CD4-positive, alpha-beta T cell treated with Interleukin-4 for 1 hour (primary cell): ENCODE data around the gene SHCBP1.
A peak's percentile ranks its signal among the peaks of the same experiment; 100 is the strongest.

Source experiments
- DNase-seq, 2 donors: peaks; one replicate each; pipeline ENCODE4 v3.0.0-alpha.2; 2020 to 2022

SHCBP1 gene

GRCh38 chr16:46614006-46614405 is 7.2 kb downstream of the SHCBP1 start:
- no peak for DNase-seq

GRCh38 chr16:46613352-46613751 is 7.8 kb downstream of the SHCBP1 start:
- DNase-seq, result no peak

GRCh38 chr16:46612121-46612520 is 9.1 kb downstream of the SHCBP1 start:
- DNase-seq, result peak in 1 of 2 donors; percentile 27

GRCh38 chr16:46607529-46607928 is 13.7 kb downstream of the SHCBP1 start:
- DNase-seq, result peak in 1 of 2 donors; percentile 63

GRCh38 chr16:46606231-46606630 is 14.9 kb downstream of the SHCBP1 start:
- no peak for DNase-seq

GRCh38 chr16:46591257-46591656 is 29.9 kb downstream of the SHCBP1 start:
- no peak for DNase-seq

GRCh38 chr16:46586011-46586577 is 35.1 kb downstream of the SHCBP1 start:
- no peak for DNase-seq

GRCh38 chr16:46583036-46583435 is 38.1 kb downstream of the SHCBP1 start:
- peak in 1 of 2 donors; percentile 17 for DNase-seq

GRCh38 chr16:46582313-46582712 is 38.9 kb downstream of the SHCBP1 start:
- no peak for DNase-seq

- DNase-seq, result no peak
These were observed 43.1 kb downstream of the SHCBP1 start for GRCh38 chr16:46577988-46578579.

- no peak for DNase-seq
These were observed 47.4 kb downstream of the SHCBP1 start for GRCh38 chr16:46573834-46574159.

GRCh38 chr16:46573008-46573833 is 48.0 kb downstream of the SHCBP1 start:
- no peak for DNase-seq

GRCh38 chr16:46569231-46569735 is 51.9 kb downstream of the SHCBP1 start:
- no peak for DNase-seq

- no peak for DNase-seq
These were observed 52.5 kb downstream of the SHCBP1 start for GRCh38 chr16:46568472-46569230.

GRCh38 chr16:46562979-46563378 is 58.2 kb downstream of the SHCBP1 start:
- no peak for DNase-seq

GRCh38 chr16:46558018-46558417 is 63.2 kb downstream of the SHCBP1 start:
- no peak for DNase-seq

- DNase-seq, result no peak
These were observed 65.2 kb downstream of the SHCBP1 start for GRCh38 chr16:46555951-46556350.

- peak; percentile 51 to 59 for DNase-seq
These were observed 66.7 kb downstream of the SHCBP1 start for GRCh38 chr16:46554435-46554834.

GRCh38 chr16:46549477-46549876 is 71.7 kb downstream of the SHCBP1 start:
- no peak for DNase-seq
